GM21528 (cell line): ENCODE data around the gene HES1.

Experiments
- ATAC-seq: cut with Tn5 transposase; IDR thresholded peaks from one replicate; pipeline ENCODE4 v1.9.1; 2021; ENCODE audit warnings: mild to moderate bottlenecking, moderate library complexity; ENCODE audit not compliant: unreplicated experiment, low FRiP score

The HES1 gene

GRCh38 chr3:194165271-194166018, 29.5 kb downstream of the HES1 start:
- no peak for ATAC-seq

- no peak for ATAC-seq
Measured at GRCh38 chr3:194166682-194167479, 30.9 kb downstream of the HES1 start.

- no peak for ATAC-seq
Measured at GRCh38 chr3:194167480-194168282, 31.7 kb downstream of the HES1 start.

DNA sequence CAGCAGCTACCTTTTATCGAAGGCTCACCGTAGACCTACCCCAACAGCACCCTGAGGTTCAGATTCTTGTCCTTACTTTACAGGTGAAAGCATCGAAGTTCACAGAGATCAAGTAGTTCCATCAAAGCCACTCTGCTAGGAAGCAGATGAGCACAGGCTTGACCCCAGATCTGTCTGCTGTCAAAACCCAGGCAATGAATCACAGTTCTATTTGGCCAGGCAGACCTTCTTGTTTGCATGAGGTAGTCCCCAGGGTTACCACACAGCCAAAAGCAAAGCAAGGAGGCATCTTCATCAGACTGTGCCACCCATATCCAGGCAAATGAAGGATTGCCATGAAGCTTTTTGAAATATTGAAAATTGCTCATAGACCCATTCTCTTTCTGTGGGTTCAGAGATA, 33.0 kb downstream of the HES1 start:
- no peak for ATAC-seq

DNA sequence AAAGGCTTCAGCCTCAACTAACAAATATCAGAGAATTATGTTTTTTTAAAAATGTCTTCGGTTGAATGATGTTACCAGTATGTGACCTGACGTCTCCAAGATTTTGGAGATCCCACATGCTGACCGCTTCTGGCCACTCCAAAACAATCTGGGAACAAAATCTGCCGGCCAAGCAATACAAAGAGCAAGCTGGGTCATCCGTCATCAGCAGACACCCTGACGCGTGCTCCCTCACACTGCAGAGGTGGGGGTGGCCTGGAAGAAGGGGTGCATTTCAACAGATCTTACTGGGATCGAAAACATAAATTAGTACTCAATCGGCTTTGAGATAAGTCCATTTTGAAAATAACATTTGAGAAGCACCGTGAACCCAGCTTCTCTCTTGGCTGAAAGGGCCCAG, 33.6 kb downstream of the HES1 start:
- no peak for ATAC-seq

DNA sequence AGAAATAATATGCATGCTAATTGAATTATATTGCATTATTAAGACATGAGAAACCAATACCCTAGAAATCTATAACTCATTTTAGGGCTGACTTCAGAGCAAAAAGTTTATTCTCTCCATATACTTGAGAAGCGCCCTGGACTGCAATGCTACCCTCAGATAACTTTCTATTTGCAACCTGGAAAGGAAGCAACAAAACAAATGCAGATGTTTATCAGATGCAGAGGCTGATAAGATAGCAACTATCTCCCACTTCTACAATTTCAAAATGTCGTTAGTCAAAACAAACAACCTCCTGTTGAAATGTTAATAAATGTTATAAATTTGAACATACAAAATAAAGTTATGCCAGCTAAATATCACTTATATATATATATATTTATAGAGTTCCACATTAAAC, 34.8 kb downstream of the HES1 start:
- ATAC-seq = no peak

DNA sequence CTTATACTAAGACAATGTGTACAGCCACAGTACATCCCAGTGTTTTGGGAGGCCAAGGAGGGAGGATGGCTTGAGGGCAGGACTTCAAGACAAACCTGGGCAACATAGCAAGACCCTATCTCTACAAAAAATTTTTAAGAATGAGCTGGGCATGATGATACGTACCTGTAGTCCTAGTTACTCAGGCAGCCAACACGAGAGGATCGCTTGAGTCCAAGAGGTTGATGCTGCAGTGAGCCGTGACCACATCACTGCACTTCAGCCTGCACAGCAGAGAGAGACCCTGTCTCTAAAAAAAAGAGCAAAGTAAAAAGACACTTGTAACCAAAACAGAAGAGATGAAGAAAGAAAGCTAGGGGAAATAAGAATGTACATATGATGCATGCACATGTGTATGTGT, 38.5 kb downstream of the HES1 start:
- no peak for ATAC-seq

DNA sequence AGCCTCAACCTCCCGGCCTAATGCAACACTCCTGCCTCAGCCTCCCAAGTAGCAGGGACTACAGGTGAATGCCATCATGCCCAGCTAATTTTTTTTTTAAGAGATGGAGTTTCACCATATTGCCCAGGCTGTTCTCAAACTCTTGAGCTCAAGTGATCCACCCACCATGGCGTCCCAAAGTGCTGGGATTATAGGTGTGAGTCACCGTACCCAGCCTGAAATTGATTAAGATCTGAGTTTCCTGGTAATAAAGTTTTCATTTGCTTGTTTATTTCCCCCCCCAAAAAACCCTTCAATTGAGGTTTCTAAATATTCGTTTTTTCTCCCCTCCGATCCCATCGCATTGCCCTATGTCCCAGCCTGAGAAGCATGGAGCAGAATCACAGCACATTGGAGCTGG, 39.0 kb downstream of the HES1 start:
- ATAC-seq = no peak

DNA sequence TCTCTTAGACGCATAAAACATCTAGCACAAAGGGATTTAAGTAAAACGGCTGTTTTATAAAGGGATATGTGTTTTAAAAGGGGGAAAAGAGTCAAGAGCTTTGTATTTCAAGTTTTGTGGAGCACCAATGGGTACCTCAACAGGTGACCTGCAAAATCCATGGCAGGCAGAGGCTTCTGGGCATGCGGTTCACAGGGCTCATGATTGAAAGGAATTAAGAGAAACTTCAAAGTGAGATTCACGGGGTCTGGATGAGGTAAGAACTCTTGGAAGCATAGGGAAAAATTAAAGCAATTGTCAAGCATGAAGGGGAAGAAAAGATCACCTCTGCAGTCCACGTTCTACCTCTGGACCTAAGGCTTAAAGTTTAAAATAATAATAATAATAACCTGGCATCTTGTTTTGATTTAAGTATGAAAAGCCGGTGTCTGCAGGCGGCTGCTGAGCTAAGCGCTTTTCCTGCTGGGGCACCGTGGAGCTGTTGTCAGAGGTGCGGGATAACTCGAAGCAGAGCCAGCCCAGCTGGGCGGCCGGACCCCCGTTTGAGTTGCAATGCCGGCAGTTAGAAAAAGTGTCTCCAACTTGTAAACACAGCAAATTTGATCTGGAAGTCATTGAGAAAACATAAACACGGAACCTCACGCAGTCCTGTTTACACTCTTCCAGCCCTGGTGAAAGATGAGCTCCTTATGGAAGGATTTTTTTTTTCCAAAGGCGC, 40.5 kb downstream of the HES1 start:
- no peak for ATAC-seq

- no peak for ATAC-seq
Measured at GRCh38 chr3:194177141-194177540, 41.2 kb downstream of the HES1 start.

DNA sequence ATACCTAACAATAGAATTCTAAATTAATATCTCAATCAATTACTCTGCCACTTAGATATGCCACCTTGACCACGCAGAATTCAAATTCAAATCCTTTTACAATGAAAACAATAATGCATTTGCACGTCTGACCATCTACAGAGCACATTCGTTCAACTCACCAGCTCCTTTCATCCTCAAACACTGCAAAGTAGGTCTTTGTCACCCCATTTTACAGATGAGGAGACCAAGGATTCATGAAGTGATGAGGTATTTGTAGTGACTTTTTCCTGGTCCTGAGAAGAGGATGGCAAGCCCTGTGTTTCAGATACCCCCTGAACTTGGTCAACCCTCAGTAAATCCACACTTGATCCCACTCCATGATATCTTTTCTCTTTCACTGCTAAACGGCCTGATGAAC, 42.2 kb downstream of the HES1 start:
- no peak for ATAC-seq

GRCh38 chr3:194178669-194179068, 42.7 kb downstream of the HES1 start:
- no peak for ATAC-seq

GRCh38 chr3:194180570-194180969, 44.6 kb downstream of the HES1 start:
- no peak for ATAC-seq

DNA sequence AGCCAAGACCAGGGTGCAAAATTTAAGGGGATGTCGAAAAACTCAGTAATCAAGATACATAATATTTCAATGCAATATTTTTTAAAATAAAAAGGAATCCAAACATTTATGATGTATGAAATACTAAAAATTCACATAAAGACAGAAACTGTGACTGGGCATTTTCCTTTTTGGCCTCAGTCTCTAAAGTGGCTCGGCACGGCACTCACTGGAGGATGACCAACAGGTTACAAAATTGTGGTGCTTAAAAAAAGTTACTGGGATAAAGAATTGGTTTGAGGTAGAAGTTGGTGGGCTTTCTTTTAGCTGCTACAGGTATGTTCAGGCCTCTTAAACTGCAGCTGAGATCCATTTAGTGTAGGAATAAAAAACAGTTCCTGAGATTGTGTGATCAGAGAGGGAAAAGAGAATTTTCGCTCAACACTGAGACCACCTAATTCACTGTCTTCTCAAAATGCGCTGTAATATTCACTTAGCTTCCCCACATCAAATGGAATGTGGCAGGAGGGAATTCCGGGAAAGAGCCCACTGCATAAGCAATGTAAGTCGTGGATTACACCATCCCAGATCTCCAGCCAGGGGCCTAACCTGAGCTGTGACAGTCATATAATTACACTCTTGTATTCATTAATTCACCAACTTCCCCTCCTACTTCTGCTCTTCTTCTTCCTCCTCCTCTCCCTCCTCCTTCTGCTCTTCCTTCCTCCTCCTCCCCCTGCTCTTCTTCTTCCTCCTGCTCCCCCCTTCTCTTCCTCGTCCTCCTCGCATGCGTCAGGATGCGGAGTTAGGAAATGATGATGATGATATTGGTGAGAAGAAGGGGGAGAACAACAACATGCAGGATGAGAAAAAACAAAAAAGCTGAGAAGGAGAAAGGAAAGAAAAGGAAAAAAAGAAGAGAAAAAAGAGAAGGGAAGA, 45.9 kb downstream of the HES1 start:
- no peak for ATAC-seq

- no peak for ATAC-seq
Measured at GRCh38 chr3:194183271-194183670, 47.3 kb downstream of the HES1 start.

DNA sequence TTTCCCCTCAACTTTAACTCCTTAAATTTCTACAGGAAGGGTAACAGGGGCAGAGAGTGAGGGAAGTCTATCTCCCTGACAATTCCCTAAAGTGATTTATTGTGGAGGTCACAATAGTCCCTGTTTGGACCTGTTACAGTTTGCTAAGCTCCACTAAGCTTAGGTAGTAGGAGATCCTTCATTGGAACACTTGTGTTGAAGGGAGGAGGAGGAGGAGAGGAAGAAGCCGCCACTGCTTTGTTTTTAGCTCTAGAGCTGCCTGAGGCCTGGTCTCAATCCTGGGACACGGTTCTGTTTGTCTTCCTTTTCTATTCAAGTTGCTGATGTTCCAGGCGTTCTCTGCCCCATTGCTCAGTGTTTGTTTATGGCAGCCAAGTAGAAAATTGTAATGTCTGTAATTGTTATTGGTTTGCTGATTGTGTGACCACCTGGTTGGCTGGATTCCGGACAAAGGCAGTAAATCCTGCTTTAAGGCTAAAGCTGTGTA, 48.4 kb downstream of the HES1 start:
- ATAC-seq = no peak

DNA sequence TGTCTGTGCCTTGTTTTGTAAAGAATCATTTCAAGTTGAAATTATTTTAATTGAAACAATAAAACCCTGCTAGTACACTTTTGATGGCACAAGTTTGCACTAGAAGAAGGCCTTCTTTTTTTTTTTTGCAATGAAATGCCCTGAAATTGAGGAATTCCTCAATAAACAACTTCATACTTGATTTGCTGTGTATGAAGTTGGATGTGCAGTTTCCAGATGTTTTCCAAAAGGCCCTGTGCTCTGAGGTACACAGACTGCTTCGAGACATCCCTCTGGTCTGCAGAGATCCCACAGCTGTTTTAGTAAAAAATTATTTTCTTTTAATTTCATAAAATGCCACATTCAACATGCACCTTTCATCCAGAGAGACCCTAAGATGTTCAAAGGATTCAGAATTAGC, 48.9 kb downstream of the HES1 start:
- ATAC-seq = no peak

GRCh38 chr3:194185221-194185620, 49.3 kb downstream of the HES1 start:
- ATAC-seq = no peak

DNA sequence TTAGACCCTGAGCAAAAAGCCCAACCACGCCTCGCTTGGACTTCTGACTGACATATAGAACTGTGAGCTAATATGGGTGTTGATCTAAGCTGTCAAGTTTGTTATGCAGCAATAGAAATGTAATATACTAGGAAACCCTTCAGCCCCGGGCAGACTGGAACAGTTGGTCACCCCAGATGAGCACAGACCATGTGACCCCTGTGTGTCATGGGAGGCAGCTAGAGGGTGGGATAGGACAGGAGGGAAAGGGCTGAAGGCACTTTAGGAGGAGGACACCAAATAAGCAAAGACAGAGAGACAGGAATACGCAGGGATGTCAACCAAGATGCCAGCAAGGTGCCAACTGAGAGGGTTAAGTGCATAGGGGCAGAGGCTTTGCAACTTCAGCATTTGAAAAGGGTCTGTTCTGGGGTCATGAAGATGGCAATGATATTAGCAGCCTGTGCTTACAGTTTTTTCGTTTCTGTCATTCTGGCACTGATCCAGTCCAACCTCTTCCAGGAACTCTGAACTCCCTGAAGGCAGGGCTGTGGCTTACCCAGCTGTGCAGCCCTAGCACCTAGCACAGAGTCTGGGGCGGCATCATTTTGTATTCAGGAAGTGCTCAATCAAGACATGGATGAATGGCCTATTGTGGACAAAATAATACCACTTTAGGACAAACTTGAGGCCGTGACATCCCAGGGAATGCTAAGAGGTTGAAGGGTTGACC, 51.4 kb downstream of the HES1 start:
- ATAC-seq = no peak
